GM12874 (cell line): ENCODE data around the gene CRACR2B.

Experiments used
- TF ChIP-seq, protein P1 (sequence below): IDR thresholded peaks from 2 replicates; pipeline ENCODE4 v1.5.1; 2011; ENCODE audit warnings: low read depth, mild to moderate bottlenecking, control low read depth, low read length, moderate library complexity; ENCODE audit not compliant: insufficient read depth

Gene CRACR2B

DNA sequence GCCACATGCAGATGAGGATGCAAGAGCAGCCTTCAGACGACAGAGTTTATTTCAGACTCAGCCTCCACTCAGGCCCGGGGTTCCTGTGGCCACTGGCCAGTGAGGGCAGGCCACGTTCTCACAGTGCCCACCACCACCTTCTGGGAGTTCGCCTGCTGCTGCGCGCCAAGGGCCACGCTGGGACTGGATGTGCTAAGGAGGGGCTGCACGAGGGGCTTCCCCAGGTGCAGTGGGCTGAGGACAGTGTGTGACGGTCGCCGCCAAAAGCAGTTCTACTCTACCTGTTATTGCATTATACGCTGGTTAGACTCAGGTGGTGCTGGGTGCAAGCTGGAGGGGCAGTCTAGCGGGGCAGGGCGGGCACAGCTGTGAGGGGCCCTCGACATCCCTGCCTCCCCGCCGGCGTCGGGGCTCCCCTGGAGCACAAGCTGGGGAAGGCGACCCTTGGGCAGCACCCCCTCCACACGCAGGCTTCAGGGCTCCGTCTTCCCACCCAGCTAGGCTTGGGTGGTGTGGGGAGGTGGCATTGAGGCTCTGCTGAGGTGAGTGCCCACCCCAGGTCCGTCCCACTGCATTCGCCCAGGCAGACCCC is 40.5 kb upstream of the CRACR2B start:
- TF ChIP-seq, protein P1, sequence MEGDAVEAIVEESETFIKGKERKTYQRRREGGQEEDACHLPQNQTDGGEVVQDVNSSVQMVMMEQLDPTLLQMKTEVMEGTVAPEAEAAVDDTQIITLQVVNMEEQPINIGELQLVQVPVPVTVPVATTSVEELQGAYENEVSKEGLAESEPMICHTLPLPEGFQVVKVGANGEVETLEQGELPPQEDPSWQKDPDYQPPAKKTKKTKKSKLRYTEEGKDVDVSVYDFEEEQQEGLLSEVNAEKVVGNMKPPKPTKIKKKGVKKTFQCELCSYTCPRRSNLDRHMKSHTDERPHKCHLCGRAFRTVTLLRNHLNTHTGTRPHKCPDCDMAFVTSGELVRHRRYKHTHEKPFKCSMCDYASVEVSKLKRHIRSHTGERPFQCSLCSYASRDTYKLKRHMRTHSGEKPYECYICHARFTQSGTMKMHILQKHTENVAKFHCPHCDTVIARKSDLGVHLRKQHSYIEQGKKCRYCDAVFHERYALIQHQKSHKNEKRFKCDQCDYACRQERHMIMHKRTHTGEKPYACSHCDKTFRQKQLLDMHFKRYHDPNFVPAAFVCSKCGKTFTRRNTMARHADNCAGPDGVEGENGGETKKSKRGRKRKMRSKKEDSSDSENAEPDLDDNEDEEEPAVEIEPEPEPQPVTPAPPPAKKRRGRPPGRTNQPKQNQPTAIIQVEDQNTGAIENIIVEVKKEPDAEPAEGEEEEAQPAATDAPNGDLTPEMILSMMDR: no peak

DNA sequence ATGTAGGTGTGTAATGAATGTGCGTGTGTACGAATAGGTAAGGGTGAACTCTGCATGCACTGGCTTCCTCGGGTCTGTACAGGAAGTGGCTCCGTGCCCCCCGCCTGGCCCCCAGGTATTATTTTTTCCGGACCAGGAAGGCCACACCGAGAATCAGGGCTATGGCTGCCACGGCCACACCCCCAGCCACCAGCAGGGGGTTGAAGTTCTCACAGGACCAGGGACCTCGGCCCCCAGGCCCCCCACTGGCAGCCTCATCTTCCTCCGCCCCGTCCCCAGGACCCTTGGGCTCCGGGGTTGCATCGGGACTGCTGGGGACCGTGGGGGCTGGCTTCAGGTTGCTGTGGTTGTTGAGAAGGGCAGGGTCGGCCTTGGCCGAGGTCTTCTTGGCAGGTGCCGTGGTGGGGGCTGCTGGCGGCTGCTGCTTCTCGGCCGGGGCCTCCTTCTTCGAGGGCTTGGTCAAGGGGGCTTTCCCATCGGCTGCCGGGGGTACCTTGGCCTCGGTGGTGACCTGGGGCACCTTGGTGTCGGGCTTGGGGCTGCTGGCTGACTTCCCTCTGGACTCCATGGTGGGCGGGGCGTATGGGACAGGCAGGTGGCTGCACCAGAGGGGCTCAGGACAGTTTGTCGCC is 39.6 kb upstream of the CRACR2B start:
- TF ChIP-seq, protein P1: 0 out of 2 replicates have a peak, but pooled peaks have one; percentile 12

DNA sequence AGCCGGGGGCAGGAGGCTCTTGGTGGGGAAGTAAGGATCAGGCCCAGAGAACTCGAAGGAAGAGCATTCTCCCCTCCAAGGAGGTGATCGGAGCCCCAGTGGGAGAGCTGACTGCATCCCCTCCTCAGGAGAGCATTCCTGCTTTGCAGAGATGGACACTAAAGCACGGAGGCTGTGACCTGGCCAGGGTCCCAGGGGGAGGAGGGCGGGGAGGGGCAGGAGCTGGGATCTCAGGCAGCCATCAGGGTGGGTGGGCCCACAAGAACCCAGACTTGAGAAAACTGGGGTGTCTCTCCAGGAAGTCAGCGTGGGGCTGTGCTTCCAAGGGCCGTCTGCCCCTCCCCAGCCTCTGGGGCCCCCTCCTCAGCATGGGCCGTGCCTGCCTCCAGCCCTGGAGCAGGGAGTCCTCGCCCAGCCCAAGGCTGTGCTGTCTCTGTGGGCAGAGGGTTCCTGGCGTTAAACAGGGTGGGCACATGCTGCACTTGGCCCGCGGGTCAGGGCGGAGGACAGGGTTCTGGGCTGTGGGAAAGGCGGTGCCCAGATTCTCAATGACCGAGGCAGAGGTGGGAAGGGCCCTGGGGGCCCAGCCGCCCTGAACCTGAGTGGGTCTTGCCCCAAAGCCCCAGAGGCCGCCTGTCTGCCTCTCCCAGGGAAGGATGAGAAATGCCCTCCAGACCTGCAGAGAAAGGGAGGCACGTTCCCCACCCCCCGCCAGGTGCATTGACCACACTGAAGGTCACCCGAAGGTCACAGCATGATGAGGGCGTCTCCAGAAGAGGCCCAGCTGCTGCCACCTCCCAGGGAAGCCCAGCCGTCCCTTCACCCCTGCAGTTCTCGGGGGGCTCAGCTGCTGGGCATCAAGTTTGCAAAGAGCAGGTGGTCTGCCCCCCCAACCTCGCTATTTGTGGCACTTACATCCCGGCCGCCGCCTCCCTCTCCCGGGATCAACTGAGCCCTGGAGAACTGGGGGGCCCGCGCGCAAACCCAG is 38.5 kb upstream of the CRACR2B start:
- TF ChIP-seq, protein P1: no peak

DNA sequence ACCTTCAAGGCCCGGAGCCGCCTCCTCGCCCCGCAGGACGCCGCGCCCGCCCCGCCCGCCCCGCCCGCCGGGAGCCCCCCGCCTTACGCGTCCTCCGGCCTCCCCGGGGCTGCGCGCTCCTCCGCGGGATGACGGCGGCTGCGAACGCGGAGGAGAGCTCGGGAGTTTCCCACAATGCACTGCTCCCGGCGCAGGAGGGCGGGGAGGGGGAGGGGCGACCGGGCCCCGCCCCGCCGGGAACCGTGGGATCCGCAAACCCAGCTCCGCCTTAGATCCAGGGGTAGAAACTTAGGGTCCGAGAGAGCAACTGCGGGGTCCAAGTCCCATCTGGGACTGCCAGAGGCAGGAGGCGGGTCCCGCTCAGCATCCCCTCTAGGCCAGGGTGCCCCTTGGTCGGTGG is 37.8 kb upstream of the CRACR2B start, which contains the start of gene CEND1:
TSS of gene CEND1 (minus strand) at position 148 of the 400 bp plus-strand sequence. CDS start 1,514 bp downstream, outside the sequence.
- TF ChIP-seq, protein P1: no peak

DNA sequence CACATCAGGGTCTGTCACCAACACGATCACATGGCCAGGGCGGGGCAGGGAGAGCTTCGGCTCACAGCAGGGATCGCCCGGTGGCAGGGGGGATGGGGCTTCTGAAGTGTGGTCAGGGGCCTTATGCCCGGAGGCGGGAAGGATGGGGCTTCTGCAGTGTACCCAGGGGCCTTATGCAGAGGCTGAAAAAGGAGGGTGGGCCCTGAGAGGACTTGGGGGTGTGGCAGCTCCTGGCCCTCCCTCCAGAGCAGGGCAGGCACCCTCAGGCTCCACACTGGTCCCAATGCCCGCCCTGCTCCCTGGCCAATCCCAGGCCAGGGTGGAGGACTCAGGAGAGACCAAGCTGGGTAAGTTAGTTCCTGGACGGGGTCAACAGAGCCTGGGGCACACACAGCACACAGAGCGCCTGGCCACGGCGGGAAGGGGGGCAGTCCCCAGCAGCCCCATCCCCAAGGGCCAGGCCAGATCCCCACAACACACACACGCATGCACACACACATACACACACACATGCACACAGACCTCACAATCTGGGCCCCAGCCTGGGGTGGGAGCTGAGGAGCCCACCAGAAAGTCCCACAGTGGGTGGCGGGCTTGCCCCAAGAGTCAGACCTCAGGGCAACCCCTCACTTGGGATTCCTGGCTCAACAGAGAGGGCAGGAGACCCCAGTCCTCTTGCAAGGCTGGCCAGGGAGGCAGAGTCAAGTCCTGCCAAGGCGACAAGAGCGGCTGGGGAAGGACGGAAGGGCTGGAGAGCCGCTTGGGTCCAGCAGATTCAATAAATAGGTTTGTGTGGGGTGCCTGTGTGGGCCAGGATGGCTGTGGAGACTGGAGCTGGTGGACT is 36.8 kb upstream of the CRACR2B start:
- TF ChIP-seq, protein P1: no peak

DNA sequence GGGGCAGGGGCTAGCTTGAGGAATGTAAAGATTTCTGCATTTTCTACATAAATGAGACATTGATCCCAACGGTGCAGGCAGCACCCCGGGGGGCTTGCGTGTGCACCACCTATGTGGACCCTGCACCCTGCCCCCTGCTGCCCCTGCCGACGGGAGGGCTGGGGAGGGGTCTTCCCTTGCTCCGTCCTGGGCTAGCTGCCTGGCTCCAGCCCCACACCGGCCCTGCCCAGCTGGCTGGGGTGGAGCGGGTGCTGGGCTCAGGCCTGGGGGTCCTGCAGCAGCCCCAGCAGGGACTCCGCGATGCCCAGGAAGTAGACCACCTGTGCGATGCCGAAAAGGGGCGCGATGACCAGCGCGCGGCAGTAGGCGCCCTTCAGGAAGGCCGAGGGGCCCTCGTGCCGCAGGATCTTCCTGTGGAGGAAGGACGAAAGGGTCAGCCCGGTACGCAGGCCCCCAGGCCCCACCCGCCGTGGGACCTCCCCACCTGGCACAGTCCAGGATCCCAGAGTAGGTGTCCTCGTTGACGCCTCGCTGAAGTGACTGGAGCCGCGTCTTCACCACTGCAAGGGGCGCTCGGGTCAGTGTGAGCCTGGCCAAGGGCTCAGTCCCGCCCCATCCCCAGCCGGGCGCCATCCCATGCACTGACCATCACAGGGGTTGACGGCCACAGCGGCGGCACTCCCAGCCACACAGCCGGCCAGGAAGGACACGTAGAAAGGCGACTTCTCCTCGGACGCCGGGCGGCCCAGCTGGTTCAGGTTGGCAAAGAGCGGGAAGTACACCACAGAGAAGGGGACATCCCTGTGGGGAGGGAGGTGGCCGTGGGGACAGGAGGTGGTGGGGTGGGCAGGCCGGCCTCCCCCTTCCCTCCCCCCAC is 35.8 kb upstream of the CRACR2B start:
- TF ChIP-seq, protein P1: no peak
